SK-N-SH treated with all-trans-retinoic acid at 6 μM for 48 hours (cell line): ENCODE results near the gene SIM2.

Experiments
- ATAC-seq: fragments of 200-7000 bp; cut with Tn5 transposase; 3 replicates; pipeline ENCODE4 v1.9.1; 2020; ENCODE audit warnings: mild to moderate bottlenecking, moderate library complexity
- ARNTL ChIP-seq: fragments of 450-650 bp; formaldehyde crosslinking; IDR thresholded peaks from 2 replicates; pipeline ENCODE4 v1.5.0; 2020; ENCODE audit warnings: low read depth, mild to moderate bottlenecking, moderate library complexity, borderline replicate concordance
- BACH2 ChIP-seq: fragments of 250-450 bp; sonication (Bioruptor Pico); IDR thresholded peaks from 2 replicates; pipeline ENCODE4 v1.9.0; 2021; ENCODE audit warnings: mild to moderate bottlenecking, borderline replicate concordance
- ISL1 ChIP-seq: fragments of 250-450 bp; sonication (Bioruptor Pico); IDR thresholded peaks from 2 replicates; pipeline ENCODE4 v2.1.2; 2022; ENCODE audit warnings: mild to moderate bottlenecking, moderate library complexity
- RARB ChIP-seq: fragments of 250-450 bp; sonication (Bioruptor Pico); IDR thresholded peaks from 2 replicates; pipeline ENCODE4 v1.8.0; 2021; ENCODE audit warnings: mild to moderate bottlenecking, moderate library complexity
- SNAI2 ChIP-seq: fragments of 250-450 bp; sonication (Bioruptor Pico); IDR thresholded peaks from 2 replicates; pipeline ENCODE4 v1.5.0; 2020; ENCODE audit warnings: mild to moderate bottlenecking, moderate library complexity
- TCF4 ChIP-seq: fragments of 250-450 bp; sonication (Bioruptor Pico); IDR thresholded peaks from 2 replicates; pipeline ENCODE4 v1.8.0; 2021; ENCODE audit warnings: mild to moderate bottlenecking, moderate library complexity, borderline replicate concordance
- TOX ChIP-seq: fragments of 250-450 bp; sonication (Bioruptor Pico); IDR thresholded peaks from 2 replicates; pipeline ENCODE4 v1.8.0; 2021; ENCODE audit warnings: mild to moderate bottlenecking, moderate library complexity, borderline replicate concordance
- ZFP3 ChIP-seq: fragments of 250-450 bp; sonication (Bioruptor Pico); IDR thresholded peaks from 2 replicates; pipeline ENCODE4 v1.5.0; 2020; ENCODE audit warnings: mild to moderate bottlenecking, moderate library complexity
- ZNF565 ChIP-seq: fragments of 450-650 bp; formaldehyde crosslinking; conservative IDR thresholded peaks from 2 replicates; pipeline ENCODE4 v1.5.0; 2020; ENCODE audit warnings: low read depth, mild to moderate bottlenecking, moderate library complexity
- ZNF70 ChIP-seq: fragments of 450-650 bp; formaldehyde crosslinking; IDR thresholded peaks from 2 replicates; pipeline ENCODE4 v1.5.0; 2020; ENCODE audit warnings: mild to moderate bottlenecking, moderate library complexity
- ZNF8 ChIP-seq: fragments of 450-650 bp; formaldehyde crosslinking; IDR thresholded peaks from 2 replicates; pipeline ENCODE4 v1.5.0; 2020; ENCODE audit warnings: mild to moderate bottlenecking, moderate library complexity
- TF ChIP-seq, protein P1 (sequence below): fragments of 250-450 bp; sonication (Bioruptor Pico); IDR thresholded peaks from 2 replicates; pipeline ENCODE4 v1.5.1; 2020; ENCODE audit warnings: low read depth, mild to moderate bottlenecking, moderate library complexity

SIM2 gene

GRCh38 chr21:36796070-36796469, 97.2 kb downstream of the SIM2 start:
- no peak for ATAC-seq
- TF ChIP-seq, protein P1, sequence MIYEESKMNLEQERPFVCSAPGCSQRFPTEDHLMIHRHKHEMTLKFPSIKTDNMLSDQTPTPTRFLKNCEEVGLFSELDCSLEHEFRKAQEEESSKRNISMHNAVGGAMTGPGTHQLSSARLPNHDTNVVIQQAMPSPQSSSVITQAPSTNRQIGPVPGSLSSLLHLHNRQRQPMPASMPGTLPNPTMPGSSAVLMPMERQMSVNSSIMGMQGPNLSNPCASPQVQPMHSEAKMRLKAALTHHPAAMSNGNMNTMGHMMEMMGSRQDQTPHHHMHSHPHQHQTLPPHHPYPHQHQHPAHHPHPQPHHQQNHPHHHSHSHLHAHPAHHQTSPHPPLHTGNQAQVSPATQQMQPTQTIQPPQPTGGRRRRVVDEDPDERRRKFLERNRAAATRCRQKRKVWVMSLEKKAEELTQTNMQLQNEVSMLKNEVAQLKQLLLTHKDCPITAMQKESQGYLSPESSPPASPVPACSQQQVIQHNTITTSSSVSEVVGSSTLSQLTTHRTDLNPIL (CRISPR knock-in tag), result no peak
- TF ChIP-seq ARNTL (no peak), ISL1 (CRISPR knock-in tag) (no peak), ZNF8 (CRISPR knock-in tag) (no peak), RARB (CRISPR knock-in tag) (no peak), ZNF565 (no peak), ZFP3 (CRISPR knock-in tag) (no peak), TOX (CRISPR knock-in tag) (no peak)

DNA sequence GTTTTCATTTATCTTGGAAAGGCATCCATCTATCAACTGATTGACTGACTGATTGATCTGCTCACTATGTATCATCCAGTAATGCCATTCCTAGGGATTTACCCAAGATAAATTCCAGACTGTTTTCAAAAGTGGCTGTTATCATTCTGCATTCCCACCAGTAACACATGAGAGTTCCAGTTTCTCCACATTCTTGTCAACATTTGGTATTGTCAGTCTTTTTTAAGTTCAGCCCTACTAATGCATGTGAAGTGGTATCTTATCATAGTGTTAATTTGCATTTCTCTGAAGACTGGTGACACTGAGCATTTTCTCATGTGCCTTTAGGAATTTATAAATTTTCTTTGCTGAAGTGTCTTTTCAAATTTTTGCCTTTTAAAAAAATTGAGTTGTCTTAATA, 99.6 kb downstream of the SIM2 start:
- TF ChIP-seq ZNF70 (CRISPR knock-in tag) (no peak), TCF4 (no peak), SNAI2 (no peak), BACH2 (CRISPR knock-in tag) (no peak)
- ATAC-seq, result no peak
